ENCODE data around the gene ZCCHC24.

Gene ZCCHC24

DNA sequence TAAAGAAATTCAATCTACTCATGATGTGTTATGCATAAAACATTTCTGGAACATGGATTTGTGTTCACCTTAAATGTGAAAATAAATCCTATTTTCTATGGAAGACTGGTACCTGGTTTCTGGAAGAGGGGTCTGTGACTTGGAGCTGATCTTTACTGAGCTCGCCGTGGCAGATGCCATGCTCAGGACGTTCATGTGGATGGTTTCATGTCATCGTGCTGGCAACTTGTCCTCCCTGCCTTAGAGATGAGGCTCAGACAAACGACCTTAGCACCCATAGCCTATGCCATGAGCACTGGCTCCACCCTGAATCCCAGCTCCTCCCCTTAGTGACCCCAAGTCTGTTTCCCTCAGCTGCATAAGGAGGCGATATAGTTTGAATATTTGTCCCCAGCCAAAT lies 90.8 kb downstream of the ZCCHC24 start:
- Histone ChIP-seq H4K20me1 (ENCODE audit: control insufficient read depth, insufficient read depth, low read depth, low read length) (peaks cover 18% of the 10 kb centered on the region; the same call in 1 of the 2 replicates), H3K4me2 (ENCODE audit: low read length) (no peak overlapping the region), H3K27me3 (ENCODE audit: control insufficient read depth, low read length) (no peaks in the 10 kb centered on the region), H3K9me2 (replicated peaks; ENCODE audit: control insufficient read depth, low read length) (no peaks in the 10 kb centered on the region), H3K36me3 (ENCODE audit: control insufficient read depth, low read length) (peaks cover 70% of the 10 kb centered on the region), H3F3A (ENCODE audit: control insufficient read depth, insufficient read depth) (0 out of 2 replicates have a peak, but pooled peaks cover 11% of the 10 kb centered on the region), H3K4me1 (ENCODE audit: control insufficient read depth, low read length) (peaks cover 10% of the 10 kb centered on the region; the same call in 1 of the 2 replicates), H3K4me3 (ENCODE audit: low read length) (no peak overlapping the region), H3K9me3 (ENCODE audit: control insufficient read depth, insufficient read depth, low read length) (no peaks in the 10 kb centered on the region), H3K79me2 (ENCODE audit: control insufficient read depth, low read length) (peaks cover 21% of the 10 kb centered on the region), H3K27ac (ENCODE audit: low read depth, low read length) (no peak overlapping the region)
- TF ChIP-seq EZH2phosphoT487 (IDR thresholded peaks at IDR 0.05; ENCODE audit: borderline replicate concordance, low read length) (no peak), CTCF (IDR thresholded peaks at IDR 0.05; ENCODE audit: low read depth, low read length, poor library complexity, severe bottlenecking) (no peak)

DNA sequence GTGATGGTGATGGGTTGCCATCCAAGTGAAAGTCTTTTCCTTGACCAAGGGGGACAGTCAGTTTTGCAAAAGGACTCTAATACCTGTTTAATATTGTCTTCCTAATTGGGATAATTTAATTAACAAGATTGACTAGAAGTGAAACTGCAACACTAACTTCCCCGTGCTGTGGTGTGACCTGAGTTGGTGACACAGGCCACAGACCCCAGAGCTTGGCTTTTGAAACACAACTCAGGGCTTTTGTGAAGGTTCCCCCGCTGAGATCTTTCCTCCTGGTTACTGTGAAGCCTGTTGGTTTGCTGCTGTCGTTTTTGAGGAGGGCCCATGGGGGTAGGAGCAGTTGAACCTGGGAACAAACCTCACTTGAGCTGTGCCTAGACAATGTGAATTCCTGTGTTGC lies 91.3 kb downstream of the ZCCHC24 start:
- peaks cover 26% of the 10 kb centered on the region for H3K79me2 ChIP-seq (ENCODE audit: control insufficient read depth, low read length)
- H3K9me3 ChIP-seq (ENCODE audit: control insufficient read depth, insufficient read depth, low read length) = no peaks in the 10 kb centered on the region
- no peak overlapping the region for H3K4me3 ChIP-seq (ENCODE audit: low read length)
- H3K27me3 ChIP-seq (ENCODE audit: control insufficient read depth, low read length) = no peaks in the 10 kb centered on the region
- H3K4me1 ChIP-seq (ENCODE audit: control insufficient read depth, low read length) = peaks cover 9% of the 10 kb centered on the region
- TF ChIP-seq CTCF (IDR thresholded peaks at IDR 0.05; ENCODE audit: low read depth, low read length, poor library complexity, severe bottlenecking) (no peak), EZH2phosphoT487 (IDR thresholded peaks at IDR 0.05; ENCODE audit: borderline replicate concordance, low read length) (no peak)
- no peak overlapping the region for H3K4me2 ChIP-seq (ENCODE audit: low read length)
- peaks cover 75% of the 10 kb centered on the region for H3K36me3 ChIP-seq (ENCODE audit: control insufficient read depth, low read length)
- H4K20me1 ChIP-seq (ENCODE audit: control insufficient read depth, insufficient read depth, low read depth, low read length) = peaks cover 23% of the 10 kb centered on the region; the same call in 1 of the 2 replicates
- 0 out of 2 replicates have a peak, but pooled peaks cover 8% of the 10 kb centered on the region for H3F3A ChIP-seq (ENCODE audit: control insufficient read depth, insufficient read depth)
- H3K9me2 ChIP-seq (replicated peaks; ENCODE audit: control insufficient read depth, low read length) = no peaks in the 10 kb centered on the region
- no peak overlapping the region for H3K27ac ChIP-seq (ENCODE audit: low read depth, low read length)

DNA sequence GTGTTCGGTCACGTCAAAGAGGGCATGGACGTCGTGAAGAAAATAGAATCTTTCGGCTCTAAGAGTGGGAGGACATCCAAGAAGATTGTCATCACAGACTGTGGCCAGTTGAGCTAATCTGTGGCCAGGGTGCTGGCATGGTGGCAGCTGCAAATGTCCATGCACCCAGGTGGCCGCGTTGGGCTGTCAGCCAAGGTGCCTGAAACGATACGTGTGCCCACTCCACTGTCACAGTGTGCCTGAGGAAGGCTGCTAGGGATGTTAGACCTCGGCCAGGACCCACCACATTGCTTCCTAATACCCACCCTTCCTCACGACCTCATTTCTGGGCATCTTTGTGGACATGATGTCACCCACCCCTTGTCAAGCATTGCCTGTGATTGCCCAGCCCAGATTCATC lies 91.7 kb downstream of the ZCCHC24 start:
- Histone ChIP-seq H3K79me2 (ENCODE audit: control insufficient read depth, low read length) (peaks cover 30% of the 10 kb centered on the region), H3K4me1 (ENCODE audit: control insufficient read depth, low read length) (peaks cover 10% of the 10 kb centered on the region), H3F3A (ENCODE audit: control insufficient read depth, insufficient read depth) (0 out of 2 replicates have a peak, but pooled peaks cover 7% of the 10 kb centered on the region), H3K27ac (ENCODE audit: low read depth, low read length) (no peak overlapping the region), H4K20me1 (ENCODE audit: control insufficient read depth, insufficient read depth, low read depth, low read length) (peaks cover 27% of the 10 kb centered on the region; the same call in 1 of the 2 replicates), H3K36me3 (ENCODE audit: control insufficient read depth, low read length) (peaks cover 79% of the 10 kb centered on the region), H3K4me3 (ENCODE audit: low read length) (no peak overlapping the region), H3K27me3 (ENCODE audit: control insufficient read depth, low read length) (no peaks in the 10 kb centered on the region), H3K9me2 (replicated peaks; ENCODE audit: control insufficient read depth, low read length) (no peaks in the 10 kb centered on the region), H3K4me2 (ENCODE audit: low read length) (no peak overlapping the region), H3K9me3 (ENCODE audit: control insufficient read depth, insufficient read depth, low read length) (no peaks in the 10 kb centered on the region)
- TF ChIP-seq CTCF (IDR thresholded peaks at IDR 0.05; ENCODE audit: low read depth, low read length, poor library complexity, severe bottlenecking) (no peak), EZH2phosphoT487 (IDR thresholded peaks at IDR 0.05; ENCODE audit: borderline replicate concordance, low read length) (no peak)

Data from DOHH2 (cell line).